ENCODE results near the gene ZNF474.

ZNF474 gene

DNA sequence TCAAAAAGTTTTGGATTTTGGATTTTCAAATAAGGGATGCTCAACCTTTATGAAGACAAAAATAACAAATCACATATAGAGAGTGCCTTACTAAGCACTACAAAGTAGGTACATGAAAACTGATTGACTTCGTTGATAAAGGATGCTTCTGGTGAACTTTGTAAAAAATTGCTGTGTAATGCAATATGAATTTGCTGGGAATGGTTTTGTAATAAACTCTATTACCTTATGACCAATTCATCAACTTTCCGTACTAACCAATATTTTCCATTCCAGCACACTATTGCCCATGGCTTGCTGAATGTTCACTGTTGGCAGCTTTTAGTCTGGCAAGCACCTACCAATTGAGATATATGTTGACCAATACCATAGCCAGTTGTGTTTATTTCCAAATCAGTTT is 23.4 kb upstream of the ZNF474 start:
- no peaks in the 10 kb centered on the region for H3K79me2 ChIP-seq
- no peak overlapping the region for H3K9ac ChIP-seq
- H3K4me2 ChIP-seq (ENCODE audit: low read length) = no peak overlapping the region
- no peak overlapping the region for H3K27ac ChIP-seq
- no peaks in the 10 kb centered on the region for H3K4me1 ChIP-seq
- H3K36me3 ChIP-seq (ENCODE audit: control insufficient read depth, insufficient read depth, low read length) = no peaks in the 10 kb centered on the region
- TF ChIP-seq, protein P1, sequence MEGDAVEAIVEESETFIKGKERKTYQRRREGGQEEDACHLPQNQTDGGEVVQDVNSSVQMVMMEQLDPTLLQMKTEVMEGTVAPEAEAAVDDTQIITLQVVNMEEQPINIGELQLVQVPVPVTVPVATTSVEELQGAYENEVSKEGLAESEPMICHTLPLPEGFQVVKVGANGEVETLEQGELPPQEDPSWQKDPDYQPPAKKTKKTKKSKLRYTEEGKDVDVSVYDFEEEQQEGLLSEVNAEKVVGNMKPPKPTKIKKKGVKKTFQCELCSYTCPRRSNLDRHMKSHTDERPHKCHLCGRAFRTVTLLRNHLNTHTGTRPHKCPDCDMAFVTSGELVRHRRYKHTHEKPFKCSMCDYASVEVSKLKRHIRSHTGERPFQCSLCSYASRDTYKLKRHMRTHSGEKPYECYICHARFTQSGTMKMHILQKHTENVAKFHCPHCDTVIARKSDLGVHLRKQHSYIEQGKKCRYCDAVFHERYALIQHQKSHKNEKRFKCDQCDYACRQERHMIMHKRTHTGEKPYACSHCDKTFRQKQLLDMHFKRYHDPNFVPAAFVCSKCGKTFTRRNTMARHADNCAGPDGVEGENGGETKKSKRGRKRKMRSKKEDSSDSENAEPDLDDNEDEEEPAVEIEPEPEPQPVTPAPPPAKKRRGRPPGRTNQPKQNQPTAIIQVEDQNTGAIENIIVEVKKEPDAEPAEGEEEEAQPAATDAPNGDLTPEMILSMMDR (IDR thresholded peaks at IDR 0.05) = no peak
- H3K27me3 ChIP-seq (ENCODE audit: control insufficient read depth, insufficient read depth, low read length) = no peaks in the 10 kb centered on the region
- no peaks in the 10 kb centered on the region for H3K9me3 ChIP-seq (ENCODE audit: control insufficient read depth, low read length)
- H2AFZ ChIP-seq = no peak overlapping the region
- no peak overlapping the region for H3K4me3 ChIP-seq (ENCODE audit: low read depth, low read length)

DNA sequence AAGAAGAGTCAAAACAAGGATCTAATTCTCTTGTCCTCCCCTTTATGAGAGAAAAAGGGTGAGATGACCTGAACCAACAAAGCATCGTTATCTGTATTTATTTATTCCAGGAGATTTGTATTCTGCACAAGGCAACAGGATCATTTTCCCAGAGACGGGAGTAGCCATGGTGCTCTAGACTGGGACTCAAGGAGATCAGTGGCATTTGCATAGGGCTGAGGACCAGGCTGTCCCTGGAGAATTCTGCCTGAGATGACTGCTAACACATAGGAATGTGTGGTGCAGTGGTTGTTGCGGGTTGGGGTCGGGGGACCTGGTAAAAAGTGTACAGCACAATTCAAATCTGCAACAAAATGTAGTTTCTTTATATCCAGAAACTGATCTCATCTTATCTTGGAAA is 22.3 kb upstream of the ZNF474 start:
- Histone ChIP-seq H3K27me3 (ENCODE audit: control insufficient read depth, insufficient read depth, low read length) (no peaks in the 10 kb centered on the region), H3K4me2 (ENCODE audit: low read length) (no peak overlapping the region), H3K4me3 (ENCODE audit: low read depth, low read length) (no peak overlapping the region), H3K36me3 (ENCODE audit: control insufficient read depth, insufficient read depth, low read length) (no peaks in the 10 kb centered on the region), H3K9ac (no peak overlapping the region), H3K27ac (no peak overlapping the region), H3K79me2 (no peaks in the 10 kb centered on the region), H3K4me1 (no peaks in the 10 kb centered on the region), H2AFZ (no peak overlapping the region), H3K9me3 (ENCODE audit: control insufficient read depth, low read length) (no peaks in the 10 kb centered on the region)
- TF ChIP-seq, protein P1 (IDR thresholded peaks at IDR 0.05) = no peak

GRCh38 chr5:122110987-122111386 is 18.4 kb upstream of the ZNF474 start:
- no peak overlapping the region for H3K9ac ChIP-seq
- H3K79me2 ChIP-seq = no peaks in the 10 kb centered on the region
- H3K36me3 ChIP-seq (ENCODE audit: control insufficient read depth, insufficient read depth, low read length) = no peaks in the 10 kb centered on the region
- TF ChIP-seq, protein P1 (IDR thresholded peaks at IDR 0.05) = no peak
- H2AFZ ChIP-seq = no peak overlapping the region
- H3K27ac ChIP-seq = no peak overlapping the region
- H3K4me1 ChIP-seq = no peaks in the 10 kb centered on the region
- no peak overlapping the region for H3K4me2 ChIP-seq (ENCODE audit: low read length)
- no peaks in the 10 kb centered on the region for H3K27me3 ChIP-seq (ENCODE audit: control insufficient read depth, insufficient read depth, low read length)
- H3K9me3 ChIP-seq (ENCODE audit: control insufficient read depth, low read length) = no peaks in the 10 kb centered on the region
- no peak overlapping the region for H3K4me3 ChIP-seq (ENCODE audit: low read depth, low read length)

GRCh38 chr5:122111460-122111859 is 17.9 kb upstream of the ZNF474 start:
- H3K4me2 ChIP-seq (ENCODE audit: low read length) = no peak overlapping the region
- H3K27me3 ChIP-seq (ENCODE audit: control insufficient read depth, insufficient read depth, low read length) = no peaks in the 10 kb centered on the region
- H2AFZ ChIP-seq = no peak overlapping the region
- H3K79me2 ChIP-seq = no peaks in the 10 kb centered on the region
- H3K9ac ChIP-seq = no peak overlapping the region
- H3K4me1 ChIP-seq = no peaks in the 10 kb centered on the region
- H3K4me3 ChIP-seq (ENCODE audit: low read depth, low read length) = no peak overlapping the region
- H3K36me3 ChIP-seq (ENCODE audit: control insufficient read depth, insufficient read depth, low read length) = no peaks in the 10 kb centered on the region
- no peak overlapping the region for H3K27ac ChIP-seq
- no peaks in the 10 kb centered on the region for H3K9me3 ChIP-seq (ENCODE audit: control insufficient read depth, low read length)
- TF ChIP-seq, protein P1 (IDR thresholded peaks at IDR 0.05) = no peak

DNA sequence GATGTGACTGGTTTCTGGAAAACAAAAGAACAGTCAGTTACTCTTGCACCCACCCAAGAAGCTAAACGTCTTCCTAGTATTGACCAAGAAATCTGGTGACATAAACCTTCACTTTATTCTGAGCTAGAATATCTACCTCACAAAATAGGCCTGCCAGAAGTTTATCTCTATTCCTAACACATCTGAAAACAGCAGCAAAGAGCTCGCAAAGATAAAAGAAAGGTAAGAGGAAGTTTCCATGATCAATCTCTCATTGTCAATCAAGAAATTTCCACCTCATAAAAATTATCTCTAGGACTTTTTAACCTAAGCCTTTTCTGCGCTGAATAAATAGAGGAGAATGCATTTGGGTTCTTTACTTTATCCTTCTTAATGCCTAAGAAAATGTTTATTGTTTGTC is 17.3 kb upstream of the ZNF474 start:
- Histone ChIP-seq H3K4me3 (ENCODE audit: low read depth, low read length) (no peak overlapping the region), H3K9me3 (ENCODE audit: control insufficient read depth, low read length) (no peaks in the 10 kb centered on the region), H3K4me1 (no peaks in the 10 kb centered on the region), H3K36me3 (ENCODE audit: control insufficient read depth, insufficient read depth, low read length) (no peaks in the 10 kb centered on the region), H3K27me3 (ENCODE audit: control insufficient read depth, insufficient read depth, low read length) (no peaks in the 10 kb centered on the region), H3K4me2 (ENCODE audit: low read length) (no peak overlapping the region), H2AFZ (no peak overlapping the region), H3K9ac (no peak overlapping the region), H3K79me2 (no peaks in the 10 kb centered on the region), H3K27ac (no peak overlapping the region)
- TF ChIP-seq, protein P1 (IDR thresholded peaks at IDR 0.05) = no peak

Measured in parathyroid adenoma (tissue), 2 donors.